Erythroblast (primary cell): ENCODE data around the gene ENHO.

Experiments used
- GATA1 ChIP-seq: IDR thresholded peaks from 2 replicates; pipeline ENCODE4 v1.6.1; 2011; ENCODE audit warnings: low read depth, mild to moderate bottlenecking, control low read depth, low read length, moderate library complexity
- POLR2A ChIP-seq: IDR thresholded peaks from 2 replicates; pipeline ENCODE4 v1.6.1; 2011; ENCODE audit warnings: mild to moderate bottlenecking, low read length

DNA sequence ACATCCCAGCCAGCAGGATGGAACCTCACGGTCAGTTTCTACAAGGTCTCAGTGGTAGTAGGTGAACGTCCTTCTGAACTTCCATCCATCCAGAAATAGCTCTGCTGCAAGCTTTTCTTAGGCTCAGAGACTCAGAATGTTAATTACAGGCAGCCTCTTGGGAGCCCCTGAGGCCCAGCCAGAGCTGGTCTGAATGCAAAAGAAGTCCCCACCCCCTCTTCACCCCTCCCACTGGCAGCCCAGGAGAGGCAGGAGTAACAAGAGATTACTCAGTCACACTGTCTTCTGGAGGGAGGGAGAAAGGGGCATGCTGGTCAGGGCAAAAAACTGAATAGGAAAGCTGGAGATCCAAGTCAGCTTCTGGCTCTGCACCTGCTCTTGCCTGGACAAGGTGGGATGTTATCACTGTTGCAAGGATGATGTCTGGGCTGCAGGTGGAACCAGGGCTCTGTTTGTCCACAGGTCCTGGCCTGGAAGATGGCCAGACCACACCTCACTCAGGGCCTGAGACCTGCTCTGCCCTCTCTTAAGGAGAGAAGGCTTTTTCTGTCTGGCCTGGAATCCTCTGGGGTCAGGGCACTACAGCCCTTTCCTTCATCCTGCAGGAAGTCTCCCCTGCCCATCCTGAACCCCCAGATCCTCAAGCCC, 9.1 kb downstream of the ENHO start:
- no peak for TF ChIP-seq POLR2A
- no peak for TF ChIP-seq GATA1
